HG03135 (cell line): ENCODE results near the gene SPON1.
"Not testable (repeated sequence)": the region's sequence is repeated elsewhere in the genome, so short reads cannot be mapped to it uniquely, and the experiment has no call there.

Source experiments
- ATAC-seq: cut with Tn5 transposase; IDR thresholded peaks from one replicate; pipeline ENCODE4 v1.9.1; 2021; ENCODE audit warnings: mild to moderate bottlenecking, moderate library complexity; ENCODE audit not compliant: unreplicated experiment

SPON1 gene

DNA sequence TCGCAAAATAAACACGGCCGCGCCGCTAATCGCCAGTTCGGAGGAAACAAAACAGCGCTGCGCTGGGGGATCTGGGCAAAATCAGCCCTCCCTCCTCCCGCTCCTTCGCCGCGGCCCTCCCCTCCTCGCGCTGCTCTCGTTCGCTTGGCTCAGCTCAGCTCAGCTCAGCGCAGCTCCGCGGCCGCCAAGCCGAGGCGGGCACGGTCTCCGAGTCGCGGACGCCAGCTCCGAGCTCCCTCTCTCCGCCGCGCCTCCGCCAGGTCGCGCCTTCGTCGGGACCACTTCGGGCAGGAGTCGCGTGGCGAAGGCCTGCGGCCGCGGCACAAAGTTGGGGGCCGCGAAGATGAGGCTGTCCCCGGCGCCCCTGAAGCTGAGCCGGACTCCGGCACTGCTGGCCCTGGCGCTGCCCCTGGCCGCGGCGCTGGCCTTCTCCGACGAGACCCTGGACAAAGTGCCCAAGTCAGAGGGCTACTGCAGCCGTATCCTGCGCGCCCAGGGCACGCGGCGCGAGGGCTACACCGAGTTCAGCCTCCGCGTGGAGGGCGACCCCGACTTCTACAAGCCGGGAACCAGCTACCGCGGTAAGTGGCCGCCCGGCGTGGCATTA, at the start of gene SPON1:
Gene SPON1 (plus strand): TSS at position 162 of the 607 bp plus-strand sequence. CDS start 182 bp downstream, at position 344.
- ATAC-seq: no peak

DNA sequence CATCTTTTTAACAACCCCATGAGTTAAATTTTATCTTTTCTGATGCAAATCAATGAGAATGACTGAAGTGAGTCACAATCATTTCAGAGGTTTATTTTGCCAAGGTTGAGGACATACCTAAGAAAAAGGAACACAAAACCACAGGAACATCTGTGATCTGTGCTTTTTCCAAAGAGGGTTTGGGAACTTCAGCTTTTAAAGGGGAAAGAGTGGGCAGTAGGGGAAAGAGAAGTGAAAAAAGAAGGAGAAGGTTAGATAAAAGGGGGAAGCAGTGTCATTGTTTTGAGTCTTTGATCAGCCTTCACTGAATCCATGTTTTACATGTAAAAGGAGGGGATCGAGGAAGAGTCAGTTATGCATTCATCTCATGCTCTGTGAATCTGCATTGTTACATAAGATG, 45.3 kb upstream of the SPON1 start:
- ATAC-seq: no peak

DNA sequence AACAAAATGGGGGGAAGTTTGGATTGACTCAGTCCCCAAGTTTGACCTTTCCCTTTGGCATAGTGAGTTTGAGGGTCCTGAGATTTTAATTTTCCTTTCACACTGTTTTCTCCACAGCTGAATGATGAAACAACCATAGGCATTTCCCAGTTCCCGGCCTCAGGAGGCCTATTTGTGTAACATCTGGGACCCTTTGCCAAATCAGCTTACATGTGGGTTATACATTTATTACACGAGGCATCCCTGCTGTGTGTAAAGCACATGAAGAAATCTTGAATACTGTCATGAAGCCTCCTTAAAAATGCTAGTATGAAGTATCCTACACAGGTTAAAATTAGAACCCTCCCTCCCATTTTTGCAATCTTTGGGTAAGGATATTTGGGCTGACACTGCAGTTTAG, 44.6 kb upstream of the SPON1 start:
- ATAC-seq: no peak

DNA sequence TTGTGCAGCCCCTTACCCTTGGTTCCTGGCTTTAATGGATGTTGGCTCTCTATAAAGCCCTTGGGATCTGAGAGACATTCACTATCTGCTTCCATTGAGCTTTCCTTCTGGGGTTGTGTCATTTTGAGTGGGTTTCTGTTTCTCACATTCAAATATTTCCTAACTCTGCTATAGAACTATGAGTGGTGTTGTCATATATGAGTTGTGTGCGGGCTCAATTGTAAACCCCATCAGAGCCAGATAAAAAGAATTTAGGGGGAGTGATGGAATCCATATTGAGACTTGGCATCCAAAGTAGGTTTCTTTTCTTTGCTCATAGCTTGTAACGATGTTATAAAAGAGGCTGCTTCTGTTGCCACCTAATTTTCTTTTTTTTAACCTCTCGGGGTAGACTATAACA, 41.8 kb upstream of the SPON1 start:
- ATAC-seq: no peak

DNA sequence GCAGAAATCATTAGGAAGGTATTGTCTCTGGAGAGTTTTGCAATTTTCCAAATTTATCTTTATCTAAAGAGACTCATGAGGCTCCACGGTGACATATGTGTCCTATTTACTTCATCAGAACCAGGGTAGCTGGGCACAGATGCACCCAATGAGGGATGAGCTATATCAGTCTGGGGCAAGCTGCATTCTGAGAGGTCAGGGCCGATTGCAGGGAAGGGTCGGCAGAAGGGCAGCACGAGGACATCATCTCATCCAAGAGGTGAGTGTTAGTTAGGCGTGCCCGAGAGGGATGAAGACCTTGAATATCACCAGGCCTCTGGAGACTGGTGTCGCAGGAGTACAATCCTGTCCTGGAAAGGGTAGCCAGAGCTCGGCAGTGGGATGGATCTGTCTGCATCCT, 41.0 kb upstream of the SPON1 start:
- ATAC-seq: no peak

DNA sequence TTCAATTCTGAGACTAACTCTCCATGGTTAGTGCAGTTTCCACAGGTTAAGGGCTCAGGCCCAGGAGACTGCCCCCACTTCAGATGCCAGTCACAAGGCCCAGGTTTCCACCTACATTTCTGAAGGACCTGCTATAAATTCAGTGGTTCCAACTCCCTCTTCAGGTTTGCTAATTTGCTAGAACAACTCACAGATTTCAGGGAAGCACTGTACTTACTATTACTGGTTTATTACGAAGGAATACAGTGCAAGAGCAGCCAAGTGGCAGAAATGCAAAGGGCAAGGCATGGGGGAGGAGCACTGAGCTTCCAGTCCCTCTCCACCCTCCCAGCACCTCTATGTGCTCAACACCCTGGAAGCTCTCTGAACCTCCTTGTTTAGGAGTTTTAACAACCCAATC, 39.3 kb upstream of the SPON1 start:
- ATAC-seq: no peak

DNA sequence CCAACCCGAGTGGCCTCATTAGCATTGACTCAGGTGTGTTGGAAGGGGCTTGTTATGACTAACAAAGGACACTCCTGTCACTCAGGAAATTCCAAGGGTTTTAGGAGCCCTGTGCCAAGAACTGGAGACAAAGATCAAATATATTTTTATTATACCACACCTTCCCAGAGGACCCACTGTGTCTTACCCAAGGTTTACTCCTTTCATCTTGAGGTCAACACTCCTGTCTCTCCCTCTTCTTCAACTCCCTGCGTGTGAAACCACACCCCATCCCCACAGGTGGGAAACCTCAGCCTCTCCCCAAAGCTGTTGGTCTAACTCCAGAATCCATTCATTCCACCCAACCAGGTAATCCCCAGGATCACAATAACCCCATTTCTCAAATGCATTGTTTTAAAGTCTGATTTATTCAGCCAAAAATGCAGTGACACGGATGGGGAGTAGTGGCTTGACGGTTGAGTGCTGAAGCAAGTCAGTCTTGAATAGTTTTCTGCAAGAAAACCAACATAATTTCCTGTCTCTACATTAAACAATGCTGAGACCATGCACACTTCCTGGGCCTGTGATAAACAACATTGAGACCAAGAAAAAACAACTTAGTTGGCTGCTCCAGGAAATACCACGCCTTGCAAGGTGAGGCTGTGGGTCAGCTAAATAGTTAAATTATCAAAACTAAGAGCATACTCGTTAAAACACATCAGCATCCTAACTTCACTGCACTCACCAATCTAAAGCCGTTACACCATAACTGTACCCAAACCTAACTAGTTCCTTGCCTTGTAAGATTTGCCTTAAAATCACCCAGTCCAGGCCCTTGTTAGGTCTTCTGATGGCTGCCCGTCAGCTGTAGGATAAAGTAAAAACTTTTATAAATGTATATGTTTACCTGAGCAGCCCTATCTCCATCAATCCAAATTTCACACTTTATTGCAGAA, 38.5 kb upstream of the SPON1 start:
- no peak for ATAC-seq

DNA sequence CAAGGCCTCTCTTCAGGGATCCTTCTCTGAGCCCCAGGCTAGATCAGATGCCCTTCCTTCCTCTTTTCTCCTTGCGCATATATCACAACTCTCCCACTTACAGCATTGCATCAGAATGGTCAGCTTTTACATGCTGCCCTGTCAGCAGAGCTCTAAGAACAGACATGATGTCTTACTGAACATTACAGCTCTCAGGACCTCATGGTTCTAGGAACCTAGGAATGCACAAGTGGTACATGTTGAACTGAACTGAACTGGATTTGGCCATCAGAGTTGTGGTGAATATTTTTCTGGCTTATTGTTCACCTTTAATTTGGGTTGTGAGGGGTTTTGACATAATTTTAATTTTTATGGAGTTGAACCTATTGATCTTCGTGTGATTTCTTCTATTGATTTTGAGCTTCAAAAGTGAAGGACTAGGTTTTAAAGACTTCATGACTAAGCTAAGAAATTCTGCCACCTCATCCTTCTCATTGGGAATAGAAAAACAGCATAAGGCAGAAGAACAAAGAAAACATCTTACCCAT, 37.7 kb upstream of the SPON1 start:
- ATAC-seq: no peak

DNA sequence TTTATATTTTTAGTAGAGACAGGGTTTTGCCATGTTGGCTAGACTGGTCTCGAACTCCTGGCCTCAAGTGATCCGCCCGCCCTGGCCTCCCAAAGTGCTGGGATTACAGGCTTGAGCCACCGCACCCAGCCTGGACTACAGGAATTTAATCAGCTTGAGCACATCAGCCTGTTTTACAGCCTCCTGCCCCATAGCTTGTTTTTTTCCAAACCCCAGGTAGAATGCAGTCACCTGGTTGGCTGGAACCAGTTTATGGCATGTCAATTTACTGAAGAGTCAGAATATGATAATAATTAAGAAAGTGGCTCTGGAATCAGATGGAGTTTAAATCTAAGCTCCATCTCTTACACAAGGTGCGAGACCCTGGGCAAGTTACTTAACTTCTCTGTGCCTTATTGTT, 36.2 kb upstream of the SPON1 start:
- not testable (repeated sequence) for ATAC-seq

DNA sequence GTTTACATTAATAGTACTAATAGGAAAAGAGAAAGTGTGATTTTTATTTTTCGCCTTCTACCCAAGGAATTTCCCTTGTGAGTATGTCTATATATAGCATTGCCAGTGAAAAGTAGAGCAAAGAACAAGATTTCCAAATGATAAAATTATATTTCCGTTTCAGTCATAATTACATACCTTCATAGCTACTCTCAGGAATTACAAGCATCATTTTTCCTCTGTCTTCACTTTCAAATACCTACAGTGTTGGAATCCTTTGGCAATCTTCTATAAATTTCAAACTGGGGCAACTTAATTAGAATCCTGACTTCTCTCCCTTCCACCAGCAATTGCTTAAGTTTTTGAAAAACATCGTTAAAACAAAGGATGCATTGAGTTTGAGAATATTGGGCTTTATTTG, 35.5 kb upstream of the SPON1 start:
- no peak for ATAC-seq

DNA sequence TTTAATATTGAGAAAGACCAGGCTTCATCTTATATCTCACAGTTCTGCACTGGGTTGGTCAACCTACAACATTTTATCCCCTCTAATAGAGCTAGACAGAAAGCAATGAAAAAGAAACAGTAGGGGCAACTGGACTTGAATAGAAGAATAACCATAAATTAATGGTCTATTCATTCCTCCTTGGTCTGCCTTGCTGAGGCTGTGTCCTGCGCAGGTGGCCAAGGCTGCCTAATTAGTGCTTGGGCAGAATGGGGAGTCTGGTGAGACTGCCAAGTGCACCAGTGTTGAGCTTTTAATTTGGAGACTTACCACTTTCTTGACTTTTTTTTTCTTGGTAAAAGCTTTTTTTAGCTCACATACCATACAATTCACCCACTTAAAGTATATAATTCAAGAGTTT, 35.0 kb upstream of the SPON1 start:
- no peak for ATAC-seq

DNA sequence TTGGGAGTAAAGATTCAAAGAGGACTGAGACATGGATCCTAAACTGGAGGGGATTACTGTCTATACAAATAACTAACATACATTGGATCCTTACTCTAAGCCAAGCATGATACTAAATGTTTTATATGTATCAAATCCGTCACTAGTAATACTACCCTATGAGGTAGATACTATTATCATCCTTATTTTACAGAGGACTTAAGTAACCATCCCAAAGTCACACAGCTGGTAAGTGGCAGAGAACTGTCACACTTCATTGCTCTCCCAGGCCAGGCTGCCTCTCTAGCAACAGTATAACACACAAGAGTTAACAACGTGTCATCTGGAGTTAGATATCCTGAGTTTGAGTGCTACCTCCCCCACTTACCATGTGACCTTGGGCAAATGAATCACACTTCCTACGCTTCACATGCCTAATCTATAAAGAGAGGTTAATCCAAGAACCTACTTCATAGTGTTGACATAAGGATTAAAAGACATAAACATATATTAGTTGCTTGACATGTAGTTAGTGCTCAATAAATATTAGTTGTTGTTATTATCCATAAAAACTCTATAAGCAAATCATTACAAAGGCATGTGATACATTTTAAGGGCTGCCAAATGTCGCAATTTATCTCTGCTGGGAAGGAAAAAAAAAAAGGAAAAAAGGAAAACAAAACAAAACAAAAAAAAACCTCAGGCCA, 33.8 kb upstream of the SPON1 start:
- ATAC-seq: no peak

DNA sequence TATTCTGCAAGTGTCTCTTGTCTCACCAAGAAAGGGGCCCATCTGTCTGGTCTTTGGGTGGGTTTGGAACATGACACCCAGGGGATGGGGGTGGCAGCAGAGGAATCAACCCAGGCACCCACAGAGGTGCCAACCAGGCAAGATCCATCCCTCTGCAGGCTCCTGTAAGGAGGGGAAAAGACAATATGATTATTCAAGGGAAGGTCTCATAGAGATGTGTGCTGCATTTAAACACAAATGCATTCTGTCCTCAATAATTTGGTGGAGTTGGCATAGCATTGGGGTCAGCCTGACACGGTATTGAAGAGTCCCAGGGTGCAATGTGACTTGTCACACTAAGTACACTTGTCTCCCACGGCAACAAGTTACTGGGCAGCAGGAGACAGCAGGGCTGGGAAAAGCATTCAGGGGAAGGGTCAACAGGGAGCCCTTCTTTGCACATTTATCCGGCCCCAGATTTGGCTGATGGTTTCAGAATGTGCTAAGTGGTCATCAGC, 33.1 kb upstream of the SPON1 start:
- no peak for ATAC-seq

DNA sequence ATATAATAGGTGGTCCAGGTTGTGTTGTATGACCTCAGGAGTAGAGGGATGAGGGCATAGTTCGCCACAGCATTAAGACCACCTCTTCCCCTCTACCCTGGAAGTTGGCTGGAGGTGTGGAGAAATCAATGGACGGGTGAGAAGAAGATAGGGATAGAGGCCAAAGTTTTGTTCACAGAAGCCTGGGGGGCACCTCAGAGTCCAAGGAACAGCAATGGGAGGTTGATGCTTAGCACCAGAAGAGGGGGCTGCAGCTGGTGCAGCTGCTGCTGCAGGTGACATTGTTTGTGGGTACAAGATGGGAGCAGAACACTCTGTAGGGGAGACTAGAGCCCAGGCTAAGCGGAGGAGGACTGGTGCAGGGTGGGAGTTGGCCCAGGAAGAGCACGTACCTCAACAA, 31.2 kb upstream of the SPON1 start:
- no peak for ATAC-seq

DNA sequence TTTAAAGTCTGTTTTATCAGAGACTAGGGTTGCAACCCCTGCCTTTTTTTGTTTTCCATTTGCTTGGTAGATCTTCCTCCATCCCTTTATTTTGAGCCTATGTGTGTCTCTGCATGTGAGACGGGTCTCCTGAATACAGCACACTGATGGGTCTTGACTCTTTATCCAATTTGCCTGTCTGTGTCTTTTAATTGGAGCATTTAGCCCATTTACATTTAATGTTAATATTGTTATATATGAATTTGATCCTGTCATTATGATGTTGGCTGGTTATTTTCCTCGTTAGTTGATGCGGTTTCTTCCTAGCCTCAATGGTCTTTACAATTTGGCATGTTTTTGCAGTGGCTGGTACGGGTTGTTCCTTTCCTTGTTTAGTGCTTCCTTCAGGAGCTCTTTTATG, 25.4 kb upstream of the SPON1 start:
- ATAC-seq: not testable (repeated sequence)

DNA sequence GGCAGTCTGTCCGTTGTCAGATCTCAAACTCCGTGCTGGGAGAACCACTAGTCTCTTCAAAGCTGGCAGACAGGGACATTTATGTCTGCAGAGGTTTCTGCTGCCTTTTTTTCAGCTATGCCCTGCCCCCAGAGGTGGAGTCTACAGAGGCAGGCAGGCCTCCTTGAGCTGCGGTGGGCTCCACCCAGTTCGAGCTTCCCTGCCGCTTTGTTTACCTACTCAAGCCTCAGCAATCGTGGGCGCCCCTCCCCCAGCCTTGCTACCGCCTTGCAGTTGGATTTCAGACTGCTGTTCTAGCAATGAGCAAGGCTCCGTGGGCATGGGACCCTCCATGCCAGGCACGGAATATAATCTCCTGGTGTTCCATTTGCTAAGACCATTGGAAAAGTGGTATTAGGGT, 23.7 kb upstream of the SPON1 start:
- ATAC-seq: not testable (repeated sequence)

DNA sequence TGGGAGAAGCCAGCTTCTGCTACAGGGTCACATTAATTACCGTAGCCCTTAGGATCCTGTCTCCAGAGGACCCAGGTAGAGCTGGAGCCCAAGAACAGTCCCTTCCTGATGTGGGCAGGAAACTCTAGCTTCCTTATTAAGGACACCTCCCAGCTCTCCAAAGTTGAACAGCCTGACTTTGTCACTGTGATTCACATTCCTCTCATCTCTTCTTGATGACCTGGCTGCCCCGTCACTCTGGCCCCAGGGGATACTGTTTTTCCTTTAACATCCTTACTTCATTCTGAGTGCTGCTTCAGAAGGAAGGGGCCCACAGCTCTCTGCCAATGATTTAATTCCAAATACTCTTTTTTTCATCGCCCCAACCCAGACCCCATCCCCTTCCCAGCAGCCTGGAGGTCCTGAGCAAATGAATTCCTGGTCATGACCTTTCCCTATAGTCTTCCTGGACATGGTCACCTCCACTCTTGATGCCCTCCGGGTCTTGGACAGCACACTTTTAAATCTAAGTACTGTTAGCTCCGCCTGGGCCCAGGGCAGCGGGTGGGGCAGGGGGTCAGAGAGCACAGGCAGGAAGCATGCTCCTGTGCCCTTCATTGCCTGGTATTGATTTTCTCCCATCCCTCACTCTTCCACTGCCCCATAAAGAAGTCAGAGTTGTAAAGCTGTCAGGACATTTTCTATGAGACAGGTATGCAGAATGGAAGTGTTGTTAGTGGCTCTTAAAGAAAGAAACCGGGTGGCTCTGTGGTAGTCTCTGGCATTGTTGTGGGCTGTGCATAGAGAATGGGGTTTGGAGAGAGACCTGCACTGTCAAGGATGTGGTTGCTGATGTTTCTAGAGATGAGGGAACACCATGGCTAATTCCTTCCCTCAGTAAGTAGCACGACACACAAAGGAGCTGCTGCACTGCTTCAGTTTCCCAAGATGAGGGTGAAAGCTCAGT, 22.3 kb upstream of the SPON1 start:
- ATAC-seq: no peak

DNA sequence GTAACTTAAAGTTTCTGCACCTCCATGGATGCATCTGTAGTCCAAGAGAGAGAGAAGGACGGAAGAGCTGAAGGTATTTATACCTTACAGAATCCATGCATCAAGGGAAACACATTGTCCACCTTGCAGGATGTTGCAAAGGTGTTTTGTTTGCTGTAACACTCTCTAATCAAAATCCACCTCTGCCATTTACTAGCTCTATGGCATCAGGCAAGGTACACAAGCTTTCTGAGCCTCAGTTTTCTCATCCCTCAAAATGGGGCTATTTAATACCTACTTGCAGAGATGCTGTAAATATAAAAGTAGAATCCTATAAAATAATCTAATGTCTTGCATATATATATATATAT, 21.6 kb upstream of the SPON1 start:
- no peak for ATAC-seq

DNA sequence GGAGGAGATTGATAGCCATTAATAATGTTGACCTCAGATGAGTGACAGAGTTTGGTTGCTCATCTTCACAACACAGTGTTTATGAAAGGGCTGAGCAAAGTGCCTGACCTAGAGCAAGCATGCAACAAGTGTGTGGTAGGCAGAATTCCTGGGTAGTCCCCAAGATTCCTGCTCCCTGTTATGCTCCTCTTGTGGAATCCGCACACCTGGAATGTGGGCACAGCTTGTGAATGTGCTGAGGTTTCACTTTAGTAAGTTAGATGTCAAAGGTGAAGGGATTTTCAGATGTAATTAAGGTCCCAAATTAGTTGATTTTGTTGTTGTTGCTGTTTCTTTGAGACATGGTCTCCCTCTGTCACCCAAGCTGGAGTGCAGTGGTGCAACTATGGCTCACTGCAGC, 20.7 kb upstream of the SPON1 start:
- no peak for ATAC-seq

DNA sequence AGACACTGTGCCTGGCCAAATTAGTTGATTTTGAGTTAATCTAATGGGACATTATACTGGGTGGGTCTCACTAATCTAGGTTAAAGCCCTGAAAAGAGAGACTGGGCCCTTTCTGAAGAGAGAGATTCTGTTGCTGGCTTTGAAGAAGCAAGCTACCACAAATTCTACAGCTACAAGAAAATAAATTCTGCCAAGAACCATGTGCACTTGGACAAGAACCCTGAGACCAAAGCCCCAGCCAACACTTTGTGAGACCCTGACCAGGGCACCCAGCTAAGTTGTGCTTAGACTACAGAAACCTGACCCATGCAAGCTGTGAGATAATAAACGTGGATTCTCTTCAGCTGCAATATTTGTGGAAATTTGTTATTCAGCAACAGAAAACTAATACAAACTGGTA, 20.1 kb upstream of the SPON1 start:
- no peak for ATAC-seq
